Fibroblast of pulmonary artery (primary cell): ENCODE data around the gene PPP6R2.

Source experiments
- DNase-seq: peaks from one replicate; pipeline ENCODE4 v3.0.0-alpha.2; 2010; ENCODE audit warnings: low read depth
- H3K4me3 ChIP-seq: replicated peaks from 2 replicates; pipeline ENCODE4 v1.5.1; 2011; ENCODE audit warnings: low read depth, mild to moderate bottlenecking, control low read depth, low read length, moderate library complexity
- TF ChIP-seq, protein P1 (sequence below): IDR thresholded peaks from 2 replicates; pipeline ENCODE4 v1.5.1; 2011; ENCODE audit warnings: mild to moderate bottlenecking, control low read depth, low read length, inconsistent platforms; ENCODE audit errors: missing control alignments

Gene PPP6R2

DNA sequence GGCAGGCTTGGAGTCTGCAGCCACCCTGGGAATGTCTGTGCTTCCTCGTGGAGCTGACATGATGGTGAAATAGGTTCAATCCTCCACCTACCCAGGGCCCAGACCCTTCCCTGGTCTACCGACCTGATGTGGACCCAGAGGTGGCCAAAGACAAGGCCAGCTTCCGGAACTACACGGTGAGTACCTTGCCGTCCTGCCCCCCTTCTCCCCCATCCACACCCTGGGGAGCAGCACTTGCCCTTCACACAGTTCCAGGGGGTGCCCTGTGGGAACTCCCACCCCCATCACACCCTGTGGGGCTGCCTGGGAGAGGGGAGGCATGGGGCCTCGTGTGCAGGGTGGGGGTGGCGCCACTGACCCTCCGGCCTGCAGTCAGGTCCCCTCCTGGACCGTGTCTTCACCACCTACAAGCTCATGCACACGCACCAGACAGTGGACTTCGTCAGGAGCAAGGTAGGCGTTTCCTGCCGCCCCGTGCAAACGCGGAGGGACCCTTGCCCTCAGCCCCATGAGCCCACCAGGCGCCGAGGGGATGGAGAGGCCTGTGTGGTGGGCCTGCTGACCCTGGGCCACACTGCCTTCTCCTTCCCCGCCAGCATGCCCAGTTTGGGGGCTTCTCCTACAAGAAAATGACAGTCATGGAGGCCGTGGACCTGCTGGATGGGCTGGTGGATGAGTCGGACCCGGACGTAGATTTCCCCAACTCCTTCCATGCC is 144.3 kb downstream of the PPP6R2 start:
- DNase-seq: no peak
- TF ChIP-seq, protein P1, sequence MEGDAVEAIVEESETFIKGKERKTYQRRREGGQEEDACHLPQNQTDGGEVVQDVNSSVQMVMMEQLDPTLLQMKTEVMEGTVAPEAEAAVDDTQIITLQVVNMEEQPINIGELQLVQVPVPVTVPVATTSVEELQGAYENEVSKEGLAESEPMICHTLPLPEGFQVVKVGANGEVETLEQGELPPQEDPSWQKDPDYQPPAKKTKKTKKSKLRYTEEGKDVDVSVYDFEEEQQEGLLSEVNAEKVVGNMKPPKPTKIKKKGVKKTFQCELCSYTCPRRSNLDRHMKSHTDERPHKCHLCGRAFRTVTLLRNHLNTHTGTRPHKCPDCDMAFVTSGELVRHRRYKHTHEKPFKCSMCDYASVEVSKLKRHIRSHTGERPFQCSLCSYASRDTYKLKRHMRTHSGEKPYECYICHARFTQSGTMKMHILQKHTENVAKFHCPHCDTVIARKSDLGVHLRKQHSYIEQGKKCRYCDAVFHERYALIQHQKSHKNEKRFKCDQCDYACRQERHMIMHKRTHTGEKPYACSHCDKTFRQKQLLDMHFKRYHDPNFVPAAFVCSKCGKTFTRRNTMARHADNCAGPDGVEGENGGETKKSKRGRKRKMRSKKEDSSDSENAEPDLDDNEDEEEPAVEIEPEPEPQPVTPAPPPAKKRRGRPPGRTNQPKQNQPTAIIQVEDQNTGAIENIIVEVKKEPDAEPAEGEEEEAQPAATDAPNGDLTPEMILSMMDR: no peak
- H3K4me3 ChIP-seq: no peak overlapping the region

GRCh38 chr22:50488006-50488677 is 145.0 kb downstream of the PPP6R2 start:
- H3K4me3 ChIP-seq: no peak overlapping the region
- TF ChIP-seq, protein P1: no peak
- DNase-seq: no peak

- H3K4me3 ChIP-seq: no peak overlapping the region
- DNase-seq: no peak
- TF ChIP-seq, protein P1: no peak
These were observed 145.8 kb downstream of the PPP6R2 start for GRCh38 chr22:50488886-50489285.

DNA sequence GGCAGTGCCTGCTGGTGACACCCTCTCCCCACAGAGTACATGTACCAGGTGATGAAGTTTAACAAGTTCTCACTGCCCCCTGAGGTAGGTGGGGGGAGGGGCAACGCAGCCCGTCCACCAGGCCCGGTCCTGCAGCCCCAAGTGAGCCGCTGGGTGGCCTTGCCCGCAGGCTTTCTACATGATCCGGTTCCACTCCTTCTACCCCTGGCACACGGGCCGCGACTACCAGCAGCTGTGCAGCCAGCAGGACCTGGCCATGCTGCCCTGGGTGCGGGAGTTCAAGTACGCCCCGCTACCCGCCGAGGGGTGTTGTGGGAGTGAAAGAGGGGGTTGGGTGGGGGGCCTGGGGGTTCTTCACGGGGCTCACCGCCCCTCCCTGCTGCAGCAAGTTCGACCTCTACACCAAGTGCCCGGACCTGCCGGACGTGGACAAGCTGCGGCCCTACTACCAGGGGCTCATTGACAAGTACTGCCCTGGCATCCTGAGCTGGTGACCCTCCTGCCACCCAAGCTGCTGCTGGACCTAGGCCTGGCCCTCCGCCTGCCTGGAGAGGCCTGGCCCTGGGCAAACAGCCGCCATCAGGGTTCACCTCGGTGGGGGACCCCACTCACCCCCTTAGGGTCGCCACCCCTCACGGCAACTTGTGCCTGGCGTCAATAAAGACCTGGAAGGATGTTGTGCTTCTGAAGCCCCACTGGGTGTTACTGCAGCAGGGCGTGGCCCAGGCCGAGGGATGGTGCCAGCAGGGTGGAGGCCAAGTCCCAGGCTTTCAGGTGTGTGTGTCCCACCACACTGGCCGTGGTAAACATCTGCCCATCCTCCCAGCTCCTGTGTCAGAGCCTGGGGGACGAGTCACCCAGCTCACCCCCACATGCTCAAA is 146.5 kb downstream of the PPP6R2 start:
- no peak for DNase-seq
- no peak overlapping the region for H3K4me3 ChIP-seq
- TF ChIP-seq, protein P1: no peak

- H3K4me3 ChIP-seq: no peak overlapping the region
- TF ChIP-seq, protein P1: no peak
- no peak for DNase-seq
These were observed 147.6 kb downstream of the PPP6R2 start for GRCh38 chr22:50490531-50491308.
